ENCODE measurements around the gene PCSK4.
"Not testable (repeated sequence)": the region's sequence is repeated elsewhere in the genome, so short reads cannot be mapped to it uniquely, and the experiment has no call there.

The PCSK4 gene

GRCh38 chr19:1522061-1522460 is 31.9 kb upstream of the PCSK4 start:
- DNase-seq (ENCODE audit: low read depth) = no peak

- DNase-seq (ENCODE audit: low read depth) = no peak
Measured at GRCh38 chr19:1521636-1522035, 31.5 kb upstream of the PCSK4 start.

GRCh38 chr19:1520203-1520780 is 30.1 kb upstream of the PCSK4 start:
- no peak for DNase-seq (ENCODE audit: low read depth)

GRCh38 chr19:1519802-1520201 is 29.7 kb upstream of the PCSK4 start:
- not testable (repeated sequence) for DNase-seq (ENCODE audit: low read depth)

GRCh38 chr19:1518471-1518870 is 28.3 kb upstream of the PCSK4 start:
- DNase-seq (ENCODE audit: low read depth) = no peak

GRCh38 chr19:1516395-1516753 is 26.2 kb upstream of the PCSK4 start:
- no peak for DNase-seq (ENCODE audit: low read depth)

GRCh38 chr19:1514986-1515721 is 25.0 kb upstream of the PCSK4 start:
- DNase-seq (ENCODE audit: low read depth) = no peak

GRCh38 chr19:1514295-1514661 is 24.1 kb upstream of the PCSK4 start:
- no peak for DNase-seq (ENCODE audit: low read depth)

- no peak for DNase-seq (ENCODE audit: low read depth)
Measured at GRCh38 chr19:1513499-1514294, 23.5 kb upstream of the PCSK4 start.

GRCh38 chr19:1512671-1513498 is 22.7 kb upstream of the PCSK4 start, which contains the start of gene ADAMTSL5:
ADAMTSL5 (minus strand) TSS chr19:1513019; CDS start chr19:1510943, 2,076 bp downstream.
- DNase-seq (ENCODE audit: low read depth) = no peak

- no peak for DNase-seq (ENCODE audit: low read depth)
Measured at GRCh38 chr19:1511318-1512317, 21.5 kb upstream of the PCSK4 start.

- no peak for DNase-seq (ENCODE audit: low read depth)
Measured at GRCh38 chr19:1510807-1511206, 20.7 kb upstream of the PCSK4 start.

GRCh38 chr19:1510442-1510806 is 20.3 kb upstream of the PCSK4 start:
- DNase-seq (ENCODE audit: low read depth) = no peak

- no peak for DNase-seq (ENCODE audit: low read depth)
Measured at GRCh38 chr19:1509602-1510441, 19.7 kb upstream of the PCSK4 start.

- DNase-seq (ENCODE audit: low read depth) = no peak
Measured at GRCh38 chr19:1508507-1508856, 18.3 kb upstream of the PCSK4 start.

GRCh38 chr19:1507763-1508506 is 17.8 kb upstream of the PCSK4 start:
- DNase-seq (ENCODE audit: low read depth) = no peak

- DNase-seq (ENCODE audit: low read depth) = no peak
Measured at GRCh38 chr19:1507192-1507660, 17.1 kb upstream of the PCSK4 start.

GRCh38 chr19:1505991-1506881 is 16.1 kb upstream of the PCSK4 start:
- DNase-seq (ENCODE audit: low read depth) = no peak

Data from HS-5 (cell line).